Adipocyte (in vitro differentiated cells): Measurements from ENCODE around the gene KIF1A.

Experiments used
- DNase-seq: peaks from one replicate; pipeline ENCODE4 v3.0.0-alpha.2; 2015; ENCODE audit warnings: low read depth
- H3K27me3 ChIP-seq: replicated peaks from 2 replicates; pipeline ENCODE4 v1.7.0; 2013; ENCODE audit warnings: mild to moderate bottlenecking, low read length, moderate library complexity; ENCODE audit not compliant: control insufficient read depth, insufficient read depth
- H3K36me3 ChIP-seq: 2 replicates; pipeline ENCODE4 v1.7.0; 2013; ENCODE audit warnings: low read length, mild to moderate bottlenecking, moderate library complexity; ENCODE audit not compliant: control insufficient read depth, insufficient read depth, severe bottlenecking
- H3K4me1 ChIP-seq: 2 replicates; pipeline ENCODE4 v1.7.0; 2013; ENCODE audit warnings: mild to moderate bottlenecking, low read length, moderate library complexity; ENCODE audit not compliant: control insufficient read depth, insufficient read depth
- H3K4me3 ChIP-seq: 2 replicates; pipeline ENCODE4 v1.7.0; 2013; ENCODE audit warnings: mild to moderate bottlenecking, low read length, moderate library complexity
- H3K9ac ChIP-seq: 2 replicates; pipeline ENCODE4 v1.7.0; 2013; ENCODE audit warnings: mild to moderate bottlenecking, low read length, moderate library complexity
- H3K9me3 ChIP-seq: 2 replicates; pipeline ENCODE4 v1.7.0; 2013; ENCODE audit warnings: mild to moderate bottlenecking, low read length, moderate library complexity; ENCODE audit not compliant: control insufficient read depth

The KIF1A gene

GRCh38 chr2:240840435-240841060, 20.5 kb upstream of the KIF1A start:
- H3K9me3 ChIP-seq: peaks cover 5% of the 10 kb centered on the region
- DNase-seq: peak; percentile 87
- H3K4me3 ChIP-seq: no peak overlapping the region
- H3K9ac ChIP-seq: no peak overlapping the region
- peaks cover 54% of the 10 kb centered on the region for H3K27me3 ChIP-seq
- no peaks in the 10 kb centered on the region for H3K36me3 ChIP-seq
- H3K4me1 ChIP-seq: peaks cover 11% of the 10 kb centered on the region

DNA sequence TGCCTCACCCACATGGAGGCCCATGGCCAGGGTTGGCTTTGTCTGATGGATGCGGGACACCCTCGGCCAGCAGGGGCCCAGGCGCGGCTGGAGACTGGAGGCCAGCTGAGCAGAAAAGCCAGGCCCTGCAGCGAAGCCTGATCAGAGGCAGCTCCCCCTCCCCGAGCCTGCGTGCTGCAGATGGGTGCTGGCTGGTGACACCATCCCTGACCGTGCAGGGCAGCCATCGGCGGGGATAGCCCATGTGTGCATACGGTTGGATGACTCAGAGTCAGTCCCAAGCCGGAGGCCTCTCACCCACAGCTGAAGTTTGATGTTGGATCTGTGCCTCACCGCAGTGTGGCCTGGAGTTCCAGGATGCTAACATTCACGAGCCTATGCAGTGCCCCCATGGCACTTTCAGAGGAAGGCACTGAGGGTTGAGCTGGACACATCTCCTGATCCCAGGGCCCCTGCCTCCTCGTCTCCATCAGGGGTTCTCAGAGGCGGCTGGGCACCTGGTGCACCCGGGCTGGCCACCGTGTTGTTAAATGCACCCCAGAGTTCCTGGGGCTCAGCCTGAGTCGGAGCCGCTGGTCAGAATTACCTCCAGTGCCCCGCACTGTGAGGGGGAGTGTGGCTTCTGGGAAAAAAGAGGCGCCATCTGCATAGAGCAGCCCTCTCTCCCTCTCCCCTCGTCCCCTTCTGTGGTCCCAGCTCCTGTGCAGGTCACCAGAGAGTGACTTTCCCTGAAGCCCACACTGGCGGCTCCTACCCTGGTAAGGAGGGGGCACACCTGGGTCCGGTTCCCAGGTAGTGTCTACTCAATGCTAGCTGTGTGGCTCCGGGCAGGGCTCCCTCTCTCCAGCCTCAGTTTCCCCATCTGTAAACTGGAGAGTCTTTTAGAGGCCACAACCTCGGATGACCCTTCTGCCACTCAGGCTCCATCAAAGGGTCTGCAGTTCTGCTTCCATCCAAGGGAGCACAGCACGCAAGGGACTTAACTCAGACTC, 19.4 kb upstream of the KIF1A start:
- Histone ChIP-seq H3K9ac (no peak overlapping the region), H3K4me1 (peaks cover 11% of the 10 kb centered on the region), H3K4me3 (no peak overlapping the region), H3K36me3 (no peaks in the 10 kb centered on the region), H3K27me3 (peaks cover 52% of the 10 kb centered on the region), H3K9me3 (peaks cover 1% of the 10 kb centered on the region)
- no peak for DNase-seq

DNA sequence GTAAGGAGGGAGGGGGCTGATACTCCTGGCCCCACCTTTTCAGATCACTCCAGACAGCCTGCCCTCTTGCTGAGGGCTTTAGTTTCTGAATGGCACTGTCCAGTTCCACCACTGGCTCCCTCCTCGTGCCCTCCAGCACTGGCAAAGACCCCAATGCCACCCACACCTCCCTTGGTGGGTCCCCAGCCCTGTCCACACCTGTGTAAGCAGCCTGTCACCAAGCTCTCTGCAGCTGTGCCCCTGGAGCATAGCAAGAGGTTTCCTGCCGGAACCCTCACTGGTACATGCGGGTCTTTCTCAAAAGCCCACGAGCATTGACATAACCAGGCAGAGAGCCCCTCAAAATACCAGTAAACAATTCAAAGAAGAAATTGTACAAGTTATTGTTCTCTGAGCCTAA, 17.6 kb upstream of the KIF1A start:
- Histone ChIP-seq H3K4me3 (no peak overlapping the region), H3K36me3 (no peaks in the 10 kb centered on the region), H3K4me1 (peaks cover 11% of the 10 kb centered on the region), H3K27me3 (peaks cover 41% of the 10 kb centered on the region), H3K9me3 (no peaks in the 10 kb centered on the region), H3K9ac (no peak overlapping the region)
- DNase-seq: no peak

DNA sequence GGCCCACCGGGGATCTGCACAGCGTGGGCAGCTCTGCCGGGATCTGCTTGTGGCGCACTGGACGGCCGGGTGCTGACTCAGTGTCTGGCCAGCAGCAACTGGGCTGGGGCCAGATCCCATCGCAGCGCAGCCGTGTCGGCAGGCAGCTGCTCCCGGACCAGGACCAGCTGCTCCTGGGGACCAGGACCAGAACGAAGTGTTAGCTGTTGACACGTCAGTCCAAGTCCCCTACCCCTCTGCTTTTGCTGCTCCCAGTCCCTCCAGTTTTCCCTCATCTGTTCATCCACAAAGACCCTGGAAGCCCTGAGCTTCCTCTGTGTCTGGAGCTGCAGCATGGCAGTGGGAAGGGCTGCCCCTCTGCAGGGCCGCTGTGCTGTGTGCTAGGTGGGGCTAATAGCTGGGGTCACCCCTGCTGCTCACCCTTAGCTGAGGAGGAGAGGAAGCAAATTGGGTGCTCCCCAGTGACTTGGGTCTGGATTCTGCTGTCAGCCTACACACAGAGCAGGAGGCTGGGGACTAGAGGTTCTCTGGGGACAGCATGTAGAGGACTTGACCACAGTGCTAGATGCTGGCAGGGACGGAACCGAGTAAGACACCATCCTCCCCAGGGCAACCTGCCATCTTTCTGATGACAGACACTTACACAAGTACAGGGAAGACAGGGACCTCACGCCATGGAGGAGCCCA, 16.9 kb upstream of the KIF1A start:
- peak; percentile 77 for DNase-seq
- no peak overlapping the region for H3K4me3 ChIP-seq

GRCh38 chr2:240835528-240835927, 15.5 kb upstream of the KIF1A start:
- peaks cover 45% of the 10 kb centered on the region for H3K27me3 ChIP-seq
- no peak for DNase-seq
- no peaks in the 10 kb centered on the region for H3K36me3 ChIP-seq
- no peak overlapping the region for H3K9ac ChIP-seq
- no peak overlapping the region for H3K4me3 ChIP-seq
- no peaks in the 10 kb centered on the region for H3K9me3 ChIP-seq
- peaks cover 11% of the 10 kb centered on the region for H3K4me1 ChIP-seq

More for the DNA sequence above, 16.9 kb upstream of the KIF1A start:
- H3K9me3 ChIP-seq: no peaks in the 10 kb centered on the region
- H3K36me3 ChIP-seq: no peaks in the 10 kb centered on the region
- H3K9ac ChIP-seq: no peak overlapping the region
- peaks cover 11% of the 10 kb centered on the region for H3K4me1 ChIP-seq
- peaks cover 42% of the 10 kb centered on the region for H3K27me3 ChIP-seq

GRCh38 chr2:240834377-240834975, 14.5 kb upstream of the KIF1A start:
- Histone ChIP-seq H3K4me1 (peaks cover 11% of the 10 kb centered on the region), H3K36me3 (no peaks in the 10 kb centered on the region), H3K27me3 (peaks cover 48% of the 10 kb centered on the region), H3K9ac (no peak overlapping the region), H3K9me3 (no peaks in the 10 kb centered on the region), H3K4me3 (no peak overlapping the region)
- no peak for DNase-seq

GRCh38 chr2:240833724-240834285, 13.8 kb upstream of the KIF1A start:
- no peaks in the 10 kb centered on the region for H3K9me3 ChIP-seq

GRCh38 chr2:240832921-240833494, 13.0 kb upstream of the KIF1A start:
- H3K4me1 ChIP-seq: peaks cover 11% of the 10 kb centered on the region
- no peak overlapping the region for H3K9ac ChIP-seq
- DNase-seq: no peak
- H3K36me3 ChIP-seq: no peaks in the 10 kb centered on the region
- H3K4me3 ChIP-seq: no peak overlapping the region
- H3K27me3 ChIP-seq: peaks cover 56% of the 10 kb centered on the region
- no peaks in the 10 kb centered on the region for H3K9me3 ChIP-seq

More at GRCh38 chr2:240833724-240834285, 13.8 kb upstream of the KIF1A start:
- Histone ChIP-seq H3K4me1 (peaks cover 11% of the 10 kb centered on the region), H3K9ac (no peak overlapping the region), H3K27me3 (peaks cover 51% of the 10 kb centered on the region), H3K36me3 (no peaks in the 10 kb centered on the region), H3K4me3 (no peak overlapping the region)
- DNase-seq: no peak

DNA sequence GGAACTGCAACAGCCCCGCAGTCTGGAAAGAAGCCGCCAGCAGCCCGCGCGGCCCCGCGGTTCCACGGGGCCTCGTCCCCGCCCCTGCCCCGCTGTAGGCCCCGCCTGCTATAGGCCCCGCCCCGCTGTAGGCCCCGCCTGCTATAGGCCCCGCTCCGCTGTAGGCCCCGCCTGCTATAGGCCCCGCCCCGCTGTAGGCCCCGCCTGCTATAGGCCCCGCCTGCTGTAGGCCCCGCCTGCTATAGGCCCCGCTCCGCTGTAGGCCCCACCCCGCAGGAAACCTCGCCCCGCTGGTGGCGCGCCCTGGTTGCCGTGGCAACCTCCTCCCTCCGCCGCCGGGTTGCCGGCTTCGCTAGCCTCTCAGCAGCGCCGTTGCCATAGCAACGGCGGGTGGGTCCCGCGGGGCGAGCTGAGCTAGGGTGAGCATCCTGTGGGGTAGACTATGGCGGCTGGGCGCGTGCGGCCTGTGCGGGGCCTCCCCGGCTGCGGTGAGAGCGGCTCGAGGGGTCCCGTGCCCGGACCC, 12.2 kb upstream of the KIF1A start:
- peaks cover 10% of the 10 kb centered on the region for H3K4me1 ChIP-seq
- H3K9me3 ChIP-seq: no peaks in the 10 kb centered on the region
- no peak overlapping the region for H3K4me3 ChIP-seq
- no peak overlapping the region for H3K9ac ChIP-seq
- peak; percentile 95 for DNase-seq
- H3K27me3 ChIP-seq: peaks cover 58% of the 10 kb centered on the region
- H3K36me3 ChIP-seq: no peaks in the 10 kb centered on the region

DNA sequence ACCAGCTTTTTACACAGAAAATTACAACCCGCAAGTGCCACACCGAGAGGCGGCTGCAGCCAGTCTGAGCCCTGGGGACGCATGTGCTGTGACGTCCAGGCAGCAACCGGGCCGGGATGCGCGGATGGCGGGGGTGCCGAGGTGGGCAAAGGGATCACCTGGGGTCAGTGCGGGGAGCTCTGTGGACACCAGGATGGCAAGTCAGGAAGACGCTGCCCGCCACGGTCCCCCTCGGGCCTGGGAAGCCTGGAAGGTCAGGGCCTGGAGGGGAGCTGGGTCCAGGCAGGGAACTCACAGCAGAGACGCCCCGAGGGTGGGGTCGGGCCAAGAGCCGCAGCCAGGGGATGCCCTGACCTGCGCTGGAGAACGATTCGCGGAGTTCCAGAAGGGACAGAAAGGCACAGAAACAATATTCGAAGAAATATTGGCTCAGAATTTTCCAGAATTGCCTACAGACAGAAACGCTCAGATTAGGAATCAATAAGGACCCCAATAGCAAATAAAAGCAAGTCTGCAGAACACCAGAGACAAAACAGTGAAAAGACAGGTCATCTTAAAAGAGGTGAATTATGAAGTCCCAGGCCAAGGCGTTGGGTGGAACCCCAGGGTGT, 11.7 kb upstream of the KIF1A start:
- H3K4me1 ChIP-seq: peaks cover 4% of the 10 kb centered on the region
- peaks cover 58% of the 10 kb centered on the region for H3K27me3 ChIP-seq
- H3K36me3 ChIP-seq: no peaks in the 10 kb centered on the region
- no peaks in the 10 kb centered on the region for H3K9me3 ChIP-seq
- no peak overlapping the region for H3K4me3 ChIP-seq
- no peak for DNase-seq
- H3K9ac ChIP-seq: no peak overlapping the region
